Measurements from ENCODE around the gene IL6ST.
"Not testable (repeated sequence)": the region's sequence is repeated elsewhere in the genome, so short reads cannot be mapped to it uniquely, and the experiment has no call there.

- TF ChIP-seq CTCF (IDR thresholded peaks at IDR 0.05); REST (IDR thresholded peaks at IDR 0.05; ENCODE audit: insufficient read depth in 1 of 2, low read depth in 2 of 2, low read length in 1 of 2): not testable (repeated sequence)
Observed at GRCh38 chr5:56000221-56000620, 5.5 kb upstream of the IL6ST start.

Measured in Panc1 (cell line).